Fibroblast of lung (primary cell): Measurements from ENCODE around the gene CDS1.

Experiments used
- EZH2 ChIP-seq: IDR thresholded peaks from 2 replicates; pipeline ENCODE4 v1.5.1; 2012; ENCODE audit warnings: low read length, control low read depth, mild to moderate bottlenecking; ENCODE audit errors: missing control alignments
- TF ChIP-seq, protein P1 (sequence below), 2 donors: IDR thresholded peaks in 1 of 2; conservative IDR thresholded peaks in 1 of 2; 1 replicate in 1 of 2; 2 replicates in 1 of 2; pipeline ENCODE4 v1.5.1; 2011 to 2012; ENCODE audit warnings: low read length in 2 of 2, control low read depth in 1 of 2, inconsistent platforms in 1 of 2, low read depth in 1 of 2, mild to moderate bottlenecking in 1 of 2

DNA sequence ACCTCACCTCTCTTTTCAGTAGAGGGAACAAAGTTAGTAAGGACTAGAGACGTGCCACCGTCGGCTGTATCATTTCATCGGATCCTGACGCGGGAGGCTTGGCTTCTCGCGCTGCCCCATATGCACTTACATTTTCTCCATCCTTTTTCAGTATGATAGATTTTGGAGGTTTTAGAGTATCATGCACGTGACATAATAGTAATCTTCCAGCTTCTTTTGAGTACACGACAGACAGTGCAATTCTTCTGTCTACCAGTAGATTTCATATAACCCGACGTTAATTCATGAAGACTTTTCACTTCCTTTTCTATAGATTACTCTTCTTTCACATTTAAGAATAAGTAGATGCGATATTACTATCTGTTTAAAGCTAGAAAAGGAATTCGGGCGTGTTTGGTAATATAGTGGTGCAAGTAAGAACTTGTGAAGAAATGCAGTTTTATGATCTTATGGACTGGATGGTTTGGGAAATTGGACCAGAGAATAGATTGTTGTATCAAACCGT lies 1.0 kb downstream of the CDS1 start:
- TF ChIP-seq EZH2, result no peak
- TF ChIP-seq, protein P1, sequence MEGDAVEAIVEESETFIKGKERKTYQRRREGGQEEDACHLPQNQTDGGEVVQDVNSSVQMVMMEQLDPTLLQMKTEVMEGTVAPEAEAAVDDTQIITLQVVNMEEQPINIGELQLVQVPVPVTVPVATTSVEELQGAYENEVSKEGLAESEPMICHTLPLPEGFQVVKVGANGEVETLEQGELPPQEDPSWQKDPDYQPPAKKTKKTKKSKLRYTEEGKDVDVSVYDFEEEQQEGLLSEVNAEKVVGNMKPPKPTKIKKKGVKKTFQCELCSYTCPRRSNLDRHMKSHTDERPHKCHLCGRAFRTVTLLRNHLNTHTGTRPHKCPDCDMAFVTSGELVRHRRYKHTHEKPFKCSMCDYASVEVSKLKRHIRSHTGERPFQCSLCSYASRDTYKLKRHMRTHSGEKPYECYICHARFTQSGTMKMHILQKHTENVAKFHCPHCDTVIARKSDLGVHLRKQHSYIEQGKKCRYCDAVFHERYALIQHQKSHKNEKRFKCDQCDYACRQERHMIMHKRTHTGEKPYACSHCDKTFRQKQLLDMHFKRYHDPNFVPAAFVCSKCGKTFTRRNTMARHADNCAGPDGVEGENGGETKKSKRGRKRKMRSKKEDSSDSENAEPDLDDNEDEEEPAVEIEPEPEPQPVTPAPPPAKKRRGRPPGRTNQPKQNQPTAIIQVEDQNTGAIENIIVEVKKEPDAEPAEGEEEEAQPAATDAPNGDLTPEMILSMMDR (conservative IDR thresholded peaks at IDR 0.05 in 1 of 2, IDR thresholded peaks at IDR 0.05 in 1 of 2; ENCODE audit: low read depth in 1 of 2, low read length in 2 of 2), result peak in 1 of 2 donors; percentile 6
